Measurements from ENCODE around the gene FBXO22. TPM values are rescaled to one million over a fixed set of nuclear protein-coding genes. Genes with fewer than 3 reads are reported as not detected.

The FBXO22 gene
- total and polyA plus RNA-seq, 10 of the 15 experiments (the other 5 are each of a cell fraction or from before 2014, with no cell fraction given) = 15.2 to 110 (median 42.8) TPM

DNA sequence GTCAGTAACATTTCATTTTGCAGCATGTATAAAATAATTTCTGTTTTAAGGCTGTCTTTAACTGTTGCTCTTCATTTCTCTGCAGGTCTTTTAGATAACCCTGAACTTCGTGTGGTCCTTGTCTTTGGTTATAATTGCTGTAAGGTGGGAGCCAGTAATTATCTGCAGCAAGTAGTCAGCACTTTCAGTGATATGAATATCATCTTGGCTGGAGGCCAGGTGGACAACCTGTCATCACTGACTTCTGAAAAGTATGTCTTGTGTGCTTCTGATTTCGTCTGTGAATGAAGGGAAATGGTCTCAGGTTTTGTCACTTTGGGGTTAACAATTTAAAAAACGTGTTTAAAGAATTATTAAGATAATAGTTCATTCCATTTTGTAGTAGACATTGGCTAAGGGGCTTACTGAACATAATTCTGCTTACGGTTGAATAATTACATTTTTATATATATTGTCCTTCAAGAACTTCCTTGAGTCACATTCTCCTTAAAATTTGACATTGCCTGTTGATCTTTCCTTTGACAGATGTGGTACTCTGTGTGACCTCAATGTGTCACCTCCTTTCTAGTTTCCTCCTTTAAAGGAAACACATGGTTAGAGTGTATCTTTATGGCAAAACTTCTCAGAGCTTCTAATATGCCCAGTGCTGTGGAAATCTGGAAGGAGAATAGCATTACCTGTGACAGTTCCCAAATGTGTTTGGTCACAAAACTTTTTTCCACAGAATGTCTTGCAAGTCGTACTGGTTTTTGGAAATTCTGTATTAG, 26.3 kb downstream of the FBXO22 start (continued):
- no peak for TF ChIP-seq KLF5 (IDR thresholded peaks at IDR 0.05; ENCODE audit: partially characterized antibody)
- no peak for TF ChIP-seq FOS (IDR thresholded peaks at IDR 0.05; ENCODE audit: borderline replicate concordance, extremely low read depth, insufficient read length)
- no peak for TF ChIP-seq SREBF2 (IDR thresholded peaks at IDR 0.05; ENCODE audit: low read length)
- TF ChIP-seq SMAD1 (IDR thresholded peaks at IDR 0.05; ENCODE audit: low read depth, partially characterized antibody) = no peak
- no peak for TF ChIP-seq TBL1XR1 (IDR thresholded peaks at IDR 0.05; ENCODE audit: low read depth, low read length)
- TF ChIP-seq SP1 (IDR thresholded peaks at IDR 0.05; ENCODE audit: low read depth, low read length) = no peak
- TF ChIP-seq, protein P1, sequence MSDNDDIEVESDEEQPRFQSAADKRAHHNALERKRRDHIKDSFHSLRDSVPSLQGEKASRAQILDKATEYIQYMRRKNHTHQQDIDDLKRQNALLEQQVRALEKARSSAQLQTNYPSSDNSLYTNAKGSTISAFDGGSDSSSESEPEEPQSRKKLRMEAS (IDR thresholded peaks at IDR 0.05; ENCODE audit: low read depth, low read length) = no peak

DNA sequence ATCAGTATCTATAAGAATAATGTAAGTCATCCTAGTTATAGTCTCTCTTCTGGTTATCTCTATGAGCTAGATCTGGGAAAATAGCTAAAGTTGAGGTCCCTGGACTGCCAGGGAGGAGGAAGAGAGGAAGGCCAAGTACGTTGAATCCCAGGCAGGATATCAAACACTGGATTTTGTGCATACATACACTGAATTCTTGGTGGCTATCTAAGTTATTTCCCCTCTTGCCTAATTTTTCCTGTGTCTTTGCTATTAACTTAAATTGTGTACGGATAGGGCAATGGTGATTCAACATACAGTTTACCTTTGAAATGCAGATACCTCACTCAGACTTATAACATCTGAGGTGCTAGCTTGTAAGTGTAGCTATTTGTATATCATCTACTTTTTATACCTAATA, 27.2 kb downstream of the FBXO22 start:
- intact Hi-C loops (cut with micrococcal nuclease; ENCODE audit: unreplicated experiment) (no loop called here), in situ Hi-C loops (cut with MboI) (no loop called here)
- H4K20me1 ChIP-seq (ENCODE audit: control insufficient read depth, insufficient read depth) = no peaks in the 10 kb centered on the region
- H3K36me3 ChIP-seq (ENCODE audit: control insufficient read depth in 2 of 2, insufficient read depth in 2 of 2, low read length in 1 of 2) = peaks cover 5 to 9% of the 10 kb centered on the region in 2 experiments
- no peak for ATAC-seq
- no peak for DNase-seq (ENCODE audit: low read depth, low spot score)
- ChIA-PET CTCF (interaction anchor here (1.2 to 4.6 kb wide), 5 partner anchors 9 to 219 kb away, joined by 3 to 25 read pairs (median 14); partner anchors contain the start of gene TMEM266), RAD21 (ENCODE audit: unreplicated experiment) (interaction anchor here (2.2 kb wide), 1 partner anchor 208 kb away, joined by 9 read pairs; no protein-coding TSS in a partner anchor), POLR2A (no interaction called here), SMC1A (ENCODE audit: uncharacterized antibody, unreplicated experiment) (interaction anchor here (0.7 to 1.6 kb wide), 6 partner anchors 9 to 127 kb away, joined by 3 to 7 read pairs (median 4); partner anchors contain the start of gene NRG4)
- H3K79me2 ChIP-seq (ENCODE audit: control insufficient read depth, insufficient read depth, low read length) = peaks cover 6% of the 10 kb centered on the region
- no peak overlapping the region for H3K27ac ChIP-seq (ENCODE audit: control insufficient read depth, insufficient read depth)
- no peak overlapping the region for H3K4me3 ChIP-seq
- no peak for FAIRE-seq
- no peaks in the 10 kb centered on the region for H3K9me3 ChIP-seq (replicated peaks; ENCODE audit: control insufficient read depth, insufficient read depth, low read length)
- H3K27me3 ChIP-seq (replicated peaks in 1 of 2; ENCODE audit: control insufficient read depth in 2 of 2, insufficient read depth in 2 of 2, low read length in 1 of 2) = no peaks in the 10 kb centered on the region
- no peak overlapping the region for H2AFZ ChIP-seq (ENCODE audit: control insufficient read depth, low read depth, low read length)
- no peak overlapping the region for H3K9ac ChIP-seq (ENCODE audit: control insufficient read depth, insufficient read depth, low read length)
- TF ChIP-seq CHD4 (IDR thresholded peaks at IDR 0.05) = no peak
- 100% methylated on average over 2 of the region's 2 CpGs for WGBS (ENCODE audit: insufficient coverage, insufficient replicate concordance, low lambda C conversion rate, missing lambda C conversion rate)
- no TSS peak for BruUV-seq (replicated peaks)
- H3K4me2 ChIP-seq (ENCODE audit: control insufficient read depth, insufficient read depth) = no peak overlapping the region
- peaks cover 7% of the 10 kb centered on the region for H3K4me1 ChIP-seq (ENCODE audit: control insufficient read depth, insufficient read depth, low read length)
